ENCODE measurements around the gene BAZ2B.

DNA sequence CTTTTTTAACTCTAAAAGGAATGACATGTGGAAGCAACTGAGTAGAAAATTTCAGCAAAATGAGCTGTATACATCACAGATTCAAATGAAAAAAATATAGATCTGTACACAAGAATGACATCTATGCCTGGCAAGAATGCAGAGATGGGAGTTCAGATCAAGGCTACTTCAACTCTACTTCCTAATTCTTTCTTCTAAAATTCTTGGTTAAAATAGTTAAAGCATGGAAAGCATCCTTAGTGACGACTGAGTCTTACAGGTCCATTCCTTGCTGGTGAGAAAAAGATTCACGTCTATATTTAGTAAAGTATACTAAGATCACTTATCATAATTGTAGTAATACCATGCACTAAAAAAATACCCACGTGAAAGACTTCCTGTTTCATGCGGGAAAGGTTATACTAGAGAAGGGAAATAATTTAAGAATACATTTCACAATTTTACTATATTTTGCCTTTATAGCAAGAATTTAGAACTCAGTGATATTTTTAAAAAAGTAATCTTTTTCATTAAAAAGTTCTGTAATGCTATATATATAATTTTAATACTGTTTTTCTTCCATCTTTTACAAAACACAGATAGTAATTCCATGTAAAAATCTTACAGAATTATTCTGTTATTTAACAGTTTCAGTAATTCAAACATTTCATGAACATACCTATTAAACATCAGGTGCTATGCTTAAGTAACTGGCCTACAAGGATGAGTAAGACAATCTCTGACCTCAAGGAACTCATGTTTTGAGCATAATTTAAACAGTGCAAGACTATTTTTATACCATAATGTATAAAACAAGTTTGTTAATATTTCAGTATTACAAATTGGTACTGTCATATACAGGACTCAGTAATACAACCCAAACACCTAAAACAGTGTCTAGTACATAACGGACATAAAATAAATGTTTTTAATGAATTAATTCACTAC lies 159.6 kb downstream of the BAZ2B start:
- TF ChIP-seq ZNF70 (CRISPR knock-in tag; IDR thresholded peaks at IDR 0.05) = no peak
- no peak for TF ChIP-seq PPARA (CRISPR knock-in tag; IDR thresholded peaks at IDR 0.05; ENCODE audit: borderline replicate concordance)
- TF ChIP-seq ZFP3 (CRISPR knock-in tag; IDR thresholded peaks at IDR 0.05) = no peak
- TF ChIP-seq, protein P1, sequence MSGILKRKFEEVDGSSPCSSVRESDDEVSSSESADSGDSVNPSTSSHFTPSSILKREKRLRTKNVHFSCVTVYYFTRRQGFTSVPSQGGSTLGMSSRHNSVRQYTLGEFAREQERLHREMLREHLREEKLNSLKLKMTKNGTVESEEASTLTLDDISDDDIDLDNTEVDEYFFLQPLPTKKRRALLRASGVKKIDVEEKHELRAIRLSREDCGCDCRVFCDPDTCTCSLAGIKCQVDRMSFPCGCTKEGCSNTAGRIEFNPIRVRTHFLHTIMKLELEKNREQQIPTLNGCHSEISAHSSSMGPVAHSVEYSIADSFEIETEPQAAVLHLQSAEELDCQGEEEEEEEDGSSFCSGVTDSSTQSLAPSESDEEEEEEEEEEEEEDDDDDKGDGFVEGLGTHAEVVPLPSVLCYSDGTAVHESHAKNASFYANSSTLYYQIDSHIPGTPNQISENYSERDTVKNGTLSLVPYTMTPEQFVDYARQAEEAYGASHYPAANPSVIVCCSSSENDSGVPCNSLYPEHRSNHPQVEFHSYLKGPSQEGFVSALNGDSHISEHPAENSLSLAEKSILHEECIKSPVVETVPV (CRISPR knock-in tag; IDR thresholded peaks at IDR 0.05) = no peak
- no peak for TF ChIP-seq RARB (CRISPR knock-in tag; IDR thresholded peaks at IDR 0.05)
- TF ChIP-seq, protein P2, sequence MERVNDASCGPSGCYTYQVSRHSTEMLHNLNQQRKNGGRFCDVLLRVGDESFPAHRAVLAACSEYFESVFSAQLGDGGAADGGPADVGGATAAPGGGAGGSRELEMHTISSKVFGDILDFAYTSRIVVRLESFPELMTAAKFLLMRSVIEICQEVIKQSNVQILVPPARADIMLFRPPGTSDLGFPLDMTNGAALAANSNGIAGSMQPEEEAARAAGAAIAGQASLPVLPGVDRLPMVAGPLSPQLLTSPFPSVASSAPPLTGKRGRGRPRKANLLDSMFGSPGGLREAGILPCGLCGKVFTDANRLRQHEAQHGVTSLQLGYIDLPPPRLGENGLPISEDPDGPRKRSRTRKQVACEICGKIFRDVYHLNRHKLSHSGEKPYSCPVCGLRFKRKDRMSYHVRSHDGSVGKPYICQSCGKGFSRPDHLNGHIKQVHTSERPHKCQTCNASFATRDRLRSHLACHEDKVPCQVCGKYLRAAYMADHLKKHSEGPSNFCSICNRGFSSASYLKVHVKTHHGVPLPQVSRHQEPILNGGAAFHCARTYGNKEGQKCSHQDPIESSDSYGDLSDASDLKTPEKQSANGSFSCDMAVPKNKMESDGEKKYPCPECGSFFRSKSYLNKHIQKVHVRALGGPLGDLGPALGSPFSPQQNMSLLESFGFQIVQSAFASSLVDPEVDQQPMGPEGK (CRISPR knock-in tag; IDR thresholded peaks at IDR 0.05; ENCODE audit: borderline replicate concordance) = no peak
- TF ChIP-seq ISL1 (CRISPR knock-in tag; IDR thresholded peaks at IDR 0.05) = no peak

All from SK-N-SH treated with all-trans-retinoic acid at 6 μM for 48 hours (cell line).